HAP-1 (cell line): Measurements from ENCODE around the gene MRGPRX1.
"Not testable (repeated sequence)": the region's sequence is repeated elsewhere in the genome, so short reads cannot be mapped to it uniquely, and the experiment has no call there.

Experiments used
- DNase-seq, 2 experiments: peaks; one replicate each; pipeline ENCODE4 v3.0.0-alpha.2; 2016 to 2020; ENCODE audit warnings: low spot score in 2 of 2
- H3K27me3 ChIP-seq: fragments of 250-450 bp; sonication (Bioruptor Pico); 2 replicates; pipeline ENCODE4 v1.5.1; 2020; ENCODE audit warnings: low read depth, mild to moderate bottlenecking, moderate library complexity
- H3K36me3 ChIP-seq: fragments of 250-450 bp; sonication (Bioruptor Pico); replicated peaks from 2 replicates; pipeline ENCODE4 v1.5.1; 2020; ENCODE audit warnings: mild to moderate bottlenecking
- H3K4me1 ChIP-seq: fragments of 250-450 bp; sonication (Bioruptor Pico); 2 replicates; pipeline ENCODE4 v1.5.1; 2020; ENCODE audit warnings: mild to moderate bottlenecking
- H3K4me3 ChIP-seq: fragments of 250-450 bp; sonication (Bioruptor Pico); 2 replicates; pipeline ENCODE4 v1.5.1; 2020; ENCODE audit warnings: mild to moderate bottlenecking, moderate library complexity
- H3K9me3 ChIP-seq: fragments of 250-450 bp; sonication (Bioruptor Pico); 2 replicates; pipeline ENCODE4 v1.5.1; 2020; ENCODE audit warnings: mild to moderate bottlenecking, moderate library complexity
- in situ Hi-C: fragments of 300-500 bp; cut with MboI; formaldehyde crosslinking; loops from 3 replicates; pipeline ENCODE4 v1.14.3; 2020; ENCODE audit warnings: low sequenced_read_pairs, inconsistent platforms, mixed read lengths

The MRGPRX1 gene

GRCh38 chr11:18912883-18913282 is 26.3 kb downstream of the MRGPRX1 start:
- H3K27me3 ChIP-seq: peaks cover 4% of the 10 kb centered on the region
- H3K9me3 ChIP-seq: no peaks in the 10 kb centered on the region
- H3K36me3 ChIP-seq: no peaks in the 10 kb centered on the region
- in situ Hi-C loops: no loop called here
- H3K4me1 ChIP-seq: no peaks in the 10 kb centered on the region
- H3K4me3 ChIP-seq: no peak overlapping the region
- no peak for DNase-seq

- H3K4me1 ChIP-seq: no peaks in the 10 kb centered on the region
- no peaks in the 10 kb centered on the region for H3K9me3 ChIP-seq
- in situ Hi-C loops: no loop called here
- DNase-seq: no peak
- no peak overlapping the region for H3K4me3 ChIP-seq
- no peaks in the 10 kb centered on the region for H3K36me3 ChIP-seq
- H3K27me3 ChIP-seq: no peaks in the 10 kb centered on the region; the same call in 1 of the 2 replicates
These were observed 31.8 kb downstream of the MRGPRX1 start for GRCh38 chr11:18907391-18907790.

GRCh38 chr11:18900637-18901036 is 38.6 kb downstream of the MRGPRX1 start:
- in situ Hi-C loops, H3K4me3 ChIP-seq, H3K4me1 ChIP-seq, DNase-seq, H3K27me3 ChIP-seq, H3K36me3 ChIP-seq, H3K9me3 ChIP-seq: not testable (repeated sequence)

- H3K4me3 ChIP-seq, H3K27me3 ChIP-seq, in situ Hi-C loops: not testable (repeated sequence)
These were observed 39.0 kb downstream of the MRGPRX1 start for GRCh38 chr11:18900151-18900611.

GRCh38 chr11:18891712-18892111 is 47.5 kb downstream of the MRGPRX1 start:
- in situ Hi-C loops, H3K27me3 ChIP-seq, H3K36me3 ChIP-seq, H3K9me3 ChIP-seq, H3K4me3 ChIP-seq, DNase-seq, H3K4me1 ChIP-seq: not testable (repeated sequence)

More at GRCh38 chr11:18900151-18900611, 39.0 kb downstream of the MRGPRX1 start:
- not testable (repeated sequence) for H3K4me1 ChIP-seq, H3K36me3 ChIP-seq, H3K9me3 ChIP-seq
- peak in 1 of 2 experiments; percentile 65 for DNase-seq

GRCh38 chr11:18890615-18891014 is 48.6 kb downstream of the MRGPRX1 start:
- Histone ChIP-seq H3K27me3 (no peaks in the 10 kb centered on the region; the same call in 1 of the 2 replicates), H3K4me1 (no peaks in the 10 kb centered on the region), H3K4me3 (no peak overlapping the region), H3K36me3 (no peaks in the 10 kb centered on the region), H3K9me3 (no peaks in the 10 kb centered on the region)
- DNase-seq: no peak
- in situ Hi-C loops: no loop called here
